HG03175 (cell line): ENCODE data around the gene RPS16.

Source experiments
- ATAC-seq: cut with Tn5 transposase; IDR thresholded peaks from one replicate; pipeline ENCODE4 v1.9.1; 2021; ENCODE audit warnings: mild to moderate bottlenecking, moderate library complexity; ENCODE audit not compliant: unreplicated experiment

Gene RPS16

DNA sequence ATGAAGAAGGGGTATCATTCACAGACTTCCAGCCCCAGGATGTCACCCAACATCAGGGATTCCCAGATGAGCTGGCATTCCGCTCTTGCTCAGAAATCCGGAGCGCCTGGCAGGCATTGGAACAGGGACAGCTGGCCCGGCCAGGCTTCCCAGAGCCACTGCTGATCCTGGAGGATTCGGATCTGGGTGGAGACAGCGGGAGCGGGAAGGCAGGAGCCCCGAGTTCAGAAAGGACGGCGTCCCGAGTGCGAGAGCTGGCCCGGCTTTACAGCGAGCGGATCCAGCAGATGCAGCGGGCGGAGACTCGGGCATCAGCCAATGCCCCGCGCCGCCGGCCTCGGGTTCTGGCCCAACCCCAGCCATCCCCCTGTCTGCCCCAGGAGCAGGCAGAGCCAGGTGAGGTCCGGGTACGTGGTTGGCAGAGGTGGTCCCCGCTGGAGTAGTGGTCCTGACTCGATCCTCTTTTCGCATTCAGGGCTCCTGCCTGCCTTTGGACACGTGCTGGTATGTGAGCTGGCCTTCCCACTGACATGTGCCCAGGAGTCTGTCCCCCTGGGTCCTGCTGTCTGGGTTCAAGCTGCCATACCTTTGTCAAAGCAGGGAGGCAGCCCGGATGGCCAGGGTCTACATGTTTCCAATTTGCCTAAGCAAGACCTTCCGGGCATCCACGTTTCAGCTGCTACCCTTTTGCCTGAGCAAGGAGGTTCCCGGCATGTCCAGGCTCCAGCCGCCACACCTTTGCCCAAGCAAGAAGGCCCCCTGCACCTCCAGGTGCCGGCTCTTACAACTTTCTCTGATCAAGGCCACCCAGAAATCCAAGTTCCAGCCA, 12.3 kb downstream of the RPS16 start:
- no peak for ATAC-seq

DNA sequence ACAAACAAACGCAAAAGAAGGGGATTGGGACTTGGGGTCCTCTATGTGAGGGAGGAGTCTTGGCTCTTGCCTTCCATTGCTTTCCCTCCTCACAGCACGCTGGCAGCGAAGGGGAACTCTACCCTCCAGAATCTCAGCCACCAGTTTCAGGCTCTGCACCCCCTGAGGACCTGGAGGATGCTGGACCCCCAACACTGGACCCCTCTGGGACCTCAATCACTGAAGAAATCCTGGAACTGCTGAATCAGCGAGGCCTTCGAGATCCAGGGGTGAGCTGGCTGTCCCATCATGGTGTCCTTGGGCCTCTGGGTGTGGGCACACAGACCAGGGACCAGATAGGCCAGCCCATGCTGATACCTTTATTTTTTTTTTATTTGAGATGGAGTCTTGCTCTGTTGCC, 13.7 kb downstream of the RPS16 start:
- no peak for ATAC-seq

DNA sequence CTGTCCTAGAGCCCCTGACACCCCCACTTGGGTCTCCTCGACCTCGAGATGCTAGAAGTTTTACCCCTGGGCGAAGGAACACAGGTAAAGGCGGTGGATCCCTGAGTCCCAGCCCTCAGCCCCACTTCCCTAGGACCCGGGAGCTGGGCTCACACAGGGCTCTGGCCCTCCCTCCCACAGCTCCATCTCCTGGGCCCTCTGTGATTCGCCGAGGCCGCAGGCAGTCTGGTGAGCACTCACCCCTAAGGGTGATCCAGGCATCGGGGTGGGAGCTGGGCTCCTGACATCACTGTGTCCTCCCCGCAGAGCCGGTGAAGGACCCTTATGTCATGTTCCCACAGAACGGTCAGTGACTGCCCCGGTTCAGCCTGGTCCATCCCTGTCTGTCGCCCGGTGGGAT, 15.0 kb downstream of the RPS16 start:
- no peak for ATAC-seq

DNA sequence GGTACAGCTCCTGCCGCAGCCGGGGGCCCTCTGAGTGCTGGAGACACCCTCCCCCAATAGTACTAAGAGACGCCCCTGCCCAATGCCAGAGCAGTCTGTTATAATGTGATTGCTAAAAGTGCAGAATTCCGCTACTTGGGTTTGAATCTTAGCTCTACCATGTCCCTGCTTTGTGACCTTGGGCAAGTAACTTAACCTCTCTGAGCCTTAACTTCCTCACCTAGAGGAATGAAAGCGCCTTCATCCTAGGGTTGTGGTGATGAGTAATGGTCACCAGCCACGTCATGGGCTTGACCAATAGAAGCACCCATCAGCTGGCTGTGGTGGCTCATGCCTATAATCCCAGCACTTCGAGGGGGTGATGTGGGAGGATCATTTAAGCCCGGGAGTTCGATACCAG, 16.7 kb downstream of the RPS16 start:
- no peak for ATAC-seq

GRCh38 chr19:39417463-39418181, 18.1 kb downstream of the RPS16 start:
- no peak for ATAC-seq

- no peak for ATAC-seq
These were observed 19.3 kb downstream of the RPS16 start for GRCh38 chr19:39416152-39417120.

DNA sequence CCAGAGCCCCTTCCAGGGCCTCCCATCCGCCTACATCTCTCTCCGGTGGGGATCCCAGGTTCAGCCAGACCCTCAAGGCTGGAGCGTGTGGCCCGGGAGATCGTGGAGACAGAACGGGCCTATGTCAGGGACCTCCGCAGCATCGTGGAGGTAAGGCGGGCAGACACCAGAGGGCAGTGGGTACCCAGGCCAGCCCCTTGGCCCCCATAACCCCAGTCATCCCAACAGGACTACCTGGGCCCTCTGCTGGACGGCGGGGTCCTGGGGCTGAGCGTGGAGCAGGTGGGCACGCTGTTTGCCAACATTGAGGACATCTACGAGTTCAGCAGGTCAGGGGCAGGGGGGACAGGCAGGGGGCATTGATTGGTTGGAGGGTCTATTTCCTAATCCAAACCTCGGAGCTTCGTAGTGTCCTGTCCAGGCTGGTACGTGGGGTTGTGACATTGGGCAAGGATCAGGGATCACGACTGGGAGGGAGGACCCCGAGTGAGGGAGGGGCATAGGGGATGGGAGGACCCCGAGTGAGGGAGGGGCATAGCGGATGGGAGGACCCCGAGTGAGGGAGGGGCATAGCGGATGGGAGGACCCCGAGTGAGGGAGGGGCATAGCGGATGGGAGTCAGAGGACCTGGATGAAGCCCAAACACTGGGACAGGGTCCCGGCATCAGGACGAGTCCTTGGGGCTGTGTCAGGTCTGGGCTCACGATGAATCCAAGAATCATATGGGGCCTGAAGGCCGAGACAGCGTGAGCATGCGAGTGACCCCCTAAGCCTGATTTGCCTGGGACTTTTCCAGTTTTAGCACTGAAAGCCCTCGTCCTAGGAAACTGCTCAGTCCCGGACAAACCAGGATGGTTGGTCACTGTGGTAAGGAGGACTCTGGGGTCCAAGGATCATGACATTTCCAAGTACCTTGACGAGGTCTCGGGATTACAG, 20.4 kb downstream of the RPS16 start:
- ATAC-seq = no peak

- ATAC-seq = no peak
These were observed 21.7 kb downstream of the RPS16 start for GRCh38 chr19:39413911-39414608.

DNA sequence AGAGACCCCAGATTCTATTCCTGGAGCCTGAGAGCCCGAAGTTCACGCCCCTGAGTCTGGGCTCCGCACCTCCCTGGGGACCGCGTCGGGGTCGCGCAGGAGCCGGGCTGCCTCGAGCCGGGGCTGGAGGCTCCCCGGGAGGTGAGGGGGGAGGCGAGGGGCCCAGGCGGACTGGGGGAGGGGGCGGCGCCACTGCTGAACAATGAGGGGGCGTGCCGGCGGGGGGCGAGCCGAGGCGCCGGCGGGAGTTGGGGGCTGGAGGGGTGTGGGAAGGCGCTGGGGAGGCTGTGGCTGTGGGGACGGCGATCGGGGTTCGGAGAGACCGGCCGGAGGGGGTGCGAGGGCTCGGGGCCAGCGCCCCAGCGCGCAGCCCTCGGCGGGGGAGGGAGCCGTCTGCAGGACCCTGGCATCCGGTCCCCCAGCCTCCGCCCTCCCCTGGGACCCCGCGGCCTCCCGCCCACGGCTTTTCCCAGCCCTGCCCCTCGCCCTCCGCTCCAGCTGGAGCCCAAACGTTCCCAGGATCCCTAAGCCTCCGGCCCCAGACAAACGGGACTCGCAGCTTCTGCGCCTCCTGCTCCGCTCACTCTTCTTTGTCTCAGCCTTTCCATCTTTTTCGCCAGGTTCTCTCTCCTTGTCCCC, 22.4 kb downstream of the RPS16 start:
- no peak for ATAC-seq

DNA sequence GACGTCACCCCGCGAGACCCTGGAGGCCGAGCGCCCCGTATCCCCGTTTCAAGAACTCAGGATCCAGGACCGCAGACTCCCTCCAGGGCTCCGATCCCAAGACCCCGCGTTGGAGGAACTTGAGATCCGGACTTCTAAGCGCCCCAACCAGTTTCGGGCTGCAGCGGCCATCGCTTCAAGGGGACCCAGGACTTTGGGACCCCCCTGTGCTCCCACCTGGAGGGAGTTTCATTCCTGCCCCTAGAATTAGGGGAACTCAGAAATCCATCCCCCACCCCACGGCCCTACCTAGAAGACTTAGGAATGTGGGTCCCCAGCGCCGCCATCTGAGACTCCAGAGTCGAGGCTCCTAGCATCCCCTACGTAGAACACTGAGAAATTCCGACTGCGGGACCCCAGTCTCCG, 22.9 kb downstream of the RPS16 start:
- no peak for ATAC-seq

- ATAC-seq = peak; percentile 57
These were observed 23.5 kb downstream of the RPS16 start, which contains the start of gene PLEKHG2 for GRCh38 chr19:39412100-39412866. PLEKHG2 (plus strand) TSS chr19:39412669; CDS start chr19:39414087, 1,418 bp downstream.

DNA sequence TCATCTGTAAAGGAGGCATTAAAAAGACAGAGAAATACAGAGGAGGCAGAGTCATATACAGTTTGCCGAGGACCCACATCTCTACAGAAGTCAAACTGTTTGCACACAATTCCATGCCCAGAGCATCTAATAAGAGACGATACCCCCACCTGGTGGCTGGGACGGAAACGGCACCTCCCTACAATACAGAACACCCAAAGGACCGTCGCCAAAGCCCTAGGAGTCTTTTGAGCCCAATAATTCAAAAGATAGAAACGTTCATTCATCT, 24.0 kb downstream of the RPS16 start:
- peak; percentile 23 for ATAC-seq

- no peak for ATAC-seq
These were observed 24.5 kb downstream of the RPS16 start for GRCh38 chr19:39411081-39411831.

DNA sequence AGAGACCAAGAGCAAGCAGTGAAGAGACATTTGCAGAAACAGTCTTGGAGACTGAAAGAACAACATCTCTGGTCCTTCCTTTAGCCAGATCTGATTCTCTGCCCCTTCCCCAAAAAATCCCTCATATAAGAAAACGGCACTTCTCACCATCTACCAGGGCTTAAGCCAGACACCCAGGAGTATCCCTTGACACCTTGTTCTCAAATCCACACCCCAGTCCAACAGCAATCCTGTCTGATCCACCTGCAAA, 25.0 kb downstream of the RPS16 start:
- no peak for ATAC-seq

- ATAC-seq = no peak
These were observed 25.5 kb downstream of the RPS16 start for GRCh38 chr19:39410017-39410830.

DNA sequence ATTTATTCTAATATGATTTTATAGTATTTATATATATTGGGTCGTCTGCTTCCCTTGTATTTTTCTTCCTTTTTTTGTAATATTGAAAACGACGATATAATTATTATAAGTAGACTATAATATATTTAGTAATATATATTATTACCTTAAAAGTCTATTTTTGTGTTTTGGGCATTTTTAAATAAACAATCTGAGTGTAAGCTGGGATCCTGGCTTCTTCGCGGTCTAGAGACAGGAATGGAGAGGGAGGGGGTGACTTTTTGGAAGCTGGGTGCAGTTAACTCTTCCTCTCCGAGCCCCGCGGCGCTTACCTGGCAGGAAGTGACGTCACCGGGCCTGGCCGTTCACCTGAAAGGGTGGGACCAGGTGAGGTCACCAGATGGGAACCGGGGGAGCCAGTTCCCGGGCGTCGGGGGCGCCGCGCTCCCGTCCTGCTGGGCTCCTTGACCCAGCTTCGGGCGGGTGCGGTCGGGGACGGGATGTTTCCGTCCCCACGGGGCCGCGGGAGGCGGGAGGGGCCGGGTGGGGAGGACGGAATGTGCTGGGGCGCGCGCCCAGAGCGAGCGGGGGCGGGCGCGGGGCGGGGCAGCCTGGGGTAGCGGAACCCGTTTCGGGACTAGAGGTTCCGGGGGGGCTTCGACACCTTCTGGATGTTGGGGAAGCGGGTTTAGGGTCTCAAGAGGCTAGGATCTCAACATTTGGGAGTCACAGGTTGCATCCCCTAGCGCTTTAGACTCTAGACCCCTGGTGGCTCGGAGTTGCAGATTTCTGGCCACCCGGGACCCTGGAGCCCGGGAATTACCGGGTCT, 26.3 kb downstream of the RPS16 start:
- no peak for ATAC-seq
